ENCODE data around the gene PTK7. TPM values are rescaled to one million over a fixed set of nuclear protein-coding genes. Genes with fewer than 3 reads are reported as not detected.
A peak's percentile ranks its signal among the peaks of the same experiment; 100 is the strongest.

PTK7 gene
- total RNA-seq, 1 experiment from 2014 or later: 165 TPM

GRCh38 chr6:43196337-43196736 is 120.2 kb downstream of the PTK7 start:
- Mint-ChIP-seq H3K27me3 (ENCODE audit: low read depth) (no peaks in the 10 kb centered on the region), H3K4me3 (no peak overlapping the region), H3K9me3 (no peaks in the 10 kb centered on the region), H3K36me3 (no peaks in the 10 kb centered on the region), H3K27ac (no peak overlapping the region), H3K4me1 (no peaks in the 10 kb centered on the region)
- ChIA-PET CTCF (no interaction called here), POLR2A (no interaction called here)
- no peak for TF ChIP-seq TP53 (CRISPR knock-in tag; IDR thresholded peaks at IDR 0.05)
- TF ChIP-seq USF2 (CRISPR knock-in tag; IDR thresholded peaks at IDR 0.05): no peak
- TF ChIP-seq PRRX2 (CRISPR knock-in tag; IDR thresholded peaks at IDR 0.05): no peak
- no peak for TF ChIP-seq ZNF317 (CRISPR knock-in tag; IDR thresholded peaks at IDR 0.05; ENCODE audit: borderline replicate concordance, low read depth)
- no peak for TF ChIP-seq E2F1 (CRISPR knock-in tag; IDR thresholded peaks at IDR 0.05)
- no peak for TF ChIP-seq NFYB (CRISPR knock-in tag; conservative IDR thresholded peaks at IDR 0.05; ENCODE audit: low read depth)
- TF ChIP-seq, protein P1, sequence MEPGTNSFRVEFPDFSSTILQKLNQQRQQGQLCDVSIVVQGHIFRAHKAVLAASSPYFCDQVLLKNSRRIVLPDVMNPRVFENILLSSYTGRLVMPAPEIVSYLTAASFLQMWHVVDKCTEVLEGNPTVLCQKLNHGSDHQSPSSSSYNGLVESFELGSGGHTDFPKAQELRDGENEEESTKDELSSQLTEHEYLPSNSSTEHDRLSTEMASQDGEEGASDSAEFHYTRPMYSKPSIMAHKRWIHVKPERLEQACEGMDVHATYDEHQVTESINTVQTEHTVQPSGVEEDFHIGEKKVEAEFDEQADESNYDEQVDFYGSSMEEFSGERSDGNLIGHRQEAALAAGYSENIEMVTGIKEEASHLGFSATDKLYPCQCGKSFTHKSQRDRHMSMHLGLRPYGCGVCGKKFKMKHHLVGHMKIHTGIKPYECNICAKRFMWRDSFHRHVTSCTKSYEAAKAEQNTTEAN (CRISPR knock-in tag; IDR thresholded peaks at IDR 0.05): no peak
- no peak for TF ChIP-seq KAT7 (CRISPR knock-in tag; IDR thresholded peaks at IDR 0.05; ENCODE audit: borderline replicate concordance)
- TF ChIP-seq ZNF396 (CRISPR knock-in tag; IDR thresholded peaks at IDR 0.05; ENCODE audit: borderline replicate concordance): no peak
- TF ChIP-seq ZNF281 (CRISPR knock-in tag; IDR thresholded peaks at IDR 0.05): no peak
- no peak for TF ChIP-seq SP1 (CRISPR knock-in tag; conservative IDR thresholded peaks at IDR 0.05)
- TF ChIP-seq, protein P2, sequence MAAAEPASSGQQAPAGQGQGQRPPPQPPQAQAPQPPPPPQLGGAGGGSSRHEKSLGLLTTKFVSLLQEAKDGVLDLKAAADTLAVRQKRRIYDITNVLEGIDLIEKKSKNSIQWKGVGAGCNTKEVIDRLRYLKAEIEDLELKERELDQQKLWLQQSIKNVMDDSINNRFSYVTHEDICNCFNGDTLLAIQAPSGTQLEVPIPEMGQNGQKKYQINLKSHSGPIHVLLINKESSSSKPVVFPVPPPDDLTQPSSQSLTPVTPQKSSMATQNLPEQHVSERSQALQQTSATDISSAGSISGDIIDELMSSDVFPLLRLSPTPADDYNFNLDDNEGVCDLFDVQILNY (CRISPR knock-in tag; IDR thresholded peaks at IDR 0.05): no peak
- ATAC-seq (no peak), DNase-seq (ENCODE audit: low spot score) (no peak)

GRCh38 chr6:43199912-43200311 is 123.8 kb downstream of the PTK7 start:
- POLR2A ChIA-PET: no interaction called here
- Mint-ChIP-seq H3K4me3 (no peak overlapping the region), H3K4me1 (no peaks in the 10 kb centered on the region), H3K36me3 (no peaks in the 10 kb centered on the region), H3K27me3 (ENCODE audit: low read depth) (no peaks in the 10 kb centered on the region), H3K27ac (peak overlapping the region; percentile 20), H3K9me3 (no peaks in the 10 kb centered on the region)
- ATAC-seq (no peak), DNase-seq (ENCODE audit: low spot score) (no peak)
- CTCF ChIA-PET: interaction anchor here (1.3 kb wide), 1 partner anchor 29 kb away, joined by 3 read pairs; the partner anchor contains the start of gene DNPH1
- TF ChIP-seq TEAD4 (CRISPR knock-in tag; IDR thresholded peaks at IDR 0.05) (no peak), OVOL2 (CRISPR knock-in tag; IDR thresholded peaks at IDR 0.05; ENCODE audit: borderline replicate concordance) (no peak), USF2 (CRISPR knock-in tag; IDR thresholded peaks at IDR 0.05) (no peak), NR2C2 (CRISPR knock-in tag; IDR thresholded peaks at IDR 0.05) (no peak), ZNF232 (CRISPR knock-in tag; IDR thresholded peaks at IDR 0.05) (no peak), ZSCAN18 (CRISPR knock-in tag; IDR thresholded peaks at IDR 0.05) (no peak), ESRRA (CRISPR knock-in tag; IDR thresholded peaks at IDR 0.05; ENCODE audit: borderline replicate concordance) (no peak), ZNF416 (CRISPR knock-in tag; IDR thresholded peaks at IDR 0.05) (no peak)
- TF ChIP-seq, protein P3, sequence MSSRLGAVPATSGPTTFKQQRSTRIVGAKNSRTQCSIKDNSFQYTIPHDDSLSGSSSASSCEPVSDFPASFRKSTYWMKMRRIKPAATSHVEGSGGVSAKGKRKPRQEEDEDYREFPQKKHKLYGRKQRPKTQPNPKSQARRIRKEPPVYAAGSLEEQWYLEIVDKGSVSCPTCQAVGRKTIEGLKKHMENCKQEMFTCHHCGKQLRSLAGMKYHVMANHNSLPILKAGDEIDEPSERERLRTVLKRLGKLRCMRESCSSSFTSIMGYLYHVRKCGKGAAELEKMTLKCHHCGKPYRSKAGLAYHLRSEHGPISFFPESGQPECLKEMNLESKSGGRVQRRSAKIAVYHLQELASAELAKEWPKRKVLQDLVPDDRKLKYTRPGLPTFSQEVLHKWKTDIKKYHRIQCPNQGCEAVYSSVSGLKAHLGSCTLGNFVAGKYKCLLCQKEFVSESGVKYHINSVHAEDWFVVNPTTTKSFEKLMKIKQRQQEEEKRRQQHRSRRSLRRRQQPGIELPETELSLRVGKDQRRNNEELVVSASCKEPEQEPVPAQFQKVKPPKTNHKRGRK (CRISPR knock-in tag; IDR thresholded peaks at IDR 0.05; ENCODE audit: borderline replicate concordance): no peak

Data from WTC11 (cell line).